K562 (cell line): Measurements from ENCODE around the gene PQBP1. TPM values are rescaled to one million over a fixed set of nuclear protein-coding genes. Genes with fewer than 3 reads are reported as not detected.

Experiments used
- ARID1B ChIP-seq: fragments of 450-650 bp; IDR thresholded peaks from 2 replicates; pipeline ENCODE4 v1.6.1; 2016; ENCODE audit warnings: antibody characterized with exemption, mild to moderate bottlenecking, inconsistent platforms
- CBX1 ChIP-seq: sonication (generic); IDR thresholded peaks from 2 replicates; pipeline ENCODE4 v1.6.1; 2016; ENCODE audit warnings: antibody characterized with exemption, low read depth, mild to moderate bottlenecking
- DEAF1 ChIP-seq: fragments of 450-650 bp; formaldehyde crosslinking; IDR thresholded peaks from 2 replicates; pipeline ENCODE4 v1.4.0; 2020; ENCODE audit warnings: mild to moderate bottlenecking, moderate library complexity
- ERF ChIP-seq: fragments of 450-650 bp; formaldehyde crosslinking; IDR thresholded peaks from 2 replicates; pipeline ENCODE4 v1.4.0; 2020; ENCODE audit warnings: mild to moderate bottlenecking, mixed read lengths
- HCFC1 ChIP-seq: IDR thresholded peaks from 2 replicates; pipeline ENCODE4 v1.6.1; 2012; ENCODE audit warnings: low read depth, low read length, improper control_type of control experiment
- KDM5B ChIP-seq: fragments of 200-600 bp; sonication (generic); IDR thresholded peaks from 2 replicates; pipeline ENCODE4 v1.6.1; 2012; ENCODE audit warnings: low read depth, mild to moderate bottlenecking, moderate library complexity, low read length, control low read depth, inconsistent platforms; ENCODE audit not compliant: insufficient replicate concordance
- MAX ChIP-seq: sonication (generic); formaldehyde crosslinking; IDR thresholded peaks from 2 replicates; pipeline ENCODE4 v1.9.0; 2022; ENCODE audit warnings: mild to moderate bottlenecking, missing genetic modification reagents
- MXI1 ChIP-seq: IDR thresholded peaks from 2 replicates; pipeline ENCODE4 v1.6.1; 2011; ENCODE audit warnings: low read depth, mild to moderate bottlenecking, improper control_type of control experiment, low read length
- MYC ChIP-seq, 2 experiments: fragments of 250-450 bp in 1 of 2; sonication (Bioruptor Pico) in 1 of 2; IDR thresholded peaks; 2 replicates each; pipeline versions ENCODE4 v1.5.1 to v1.6.1; 2012 to 2021; ENCODE audit warnings: low read depth in 2 of 2, borderline replicate concordance in 1 of 2, improper control_type of control experiment in 1 of 2, low read length in 1 of 2, mild to moderate bottlenecking in 1 of 2, moderate library complexity in 1 of 2
- NFE2L1 ChIP-seq: fragments of 450-650 bp; IDR thresholded peaks from 2 replicates; pipeline ENCODE4 v1.6.1; 2016; ENCODE audit warnings: missing genetic modification characterization, low read depth, mild to moderate bottlenecking, missing compliant biosample characterization, moderate library complexity, borderline replicate concordance
- PHB ChIP-seq: fragments of 250-450 bp; sonication (Bioruptor Pico); IDR thresholded peaks from 2 replicates; pipeline ENCODE4 v1.5.0; 2021
- PHF8 ChIP-seq: fragments of 200-600 bp; sonication (generic); IDR thresholded peaks from 2 replicates; pipeline ENCODE4 v1.6.1; 2012; ENCODE audit warnings: mixed run types, mild to moderate bottlenecking, inconsistent platforms, low read length, moderate library complexity, borderline replicate concordance
- POLR2A ChIP-seq: fragments of 450-650 bp; conservative IDR thresholded peaks from 2 replicates; pipeline ENCODE4 v1.6.1; 2016
- PTRF ChIP-seq: fragments of 450-650 bp; IDR thresholded peaks from 2 replicates; pipeline ENCODE4 v1.6.1; 2016; ENCODE audit warnings: mild to moderate bottlenecking, missing genetic modification characterization, missing compliant biosample characterization
- RBM22 ChIP-seq: fragments of 200-400 bp; formaldehyde crosslinking; IDR thresholded peaks from 2 replicates; pipeline ENCODE4 v1.6.1; 2018; ENCODE audit warnings: low read length, low read depth; ENCODE audit not compliant: poor library complexity, severe bottlenecking
- RHOXF2B ChIP-seq: fragments of 250-450 bp; sonication (Bioruptor Pico); conservative IDR thresholded peaks from 2 replicates; pipeline ENCODE4 v1.5.1; 2021
- TFAP4 ChIP-seq: sonication (generic); formaldehyde crosslinking; IDR thresholded peaks from 2 replicates; pipeline ENCODE4 v1.8.0; 2022; ENCODE audit warnings: missing genetic modification reagents, mild to moderate bottlenecking, moderate library complexity, borderline replicate concordance
- THAP7 ChIP-seq: fragments of 250-450 bp; sonication (Bioruptor Pico); IDR thresholded peaks from 2 replicates; pipeline ENCODE4 v1.5.0; 2021
- ZNF239 ChIP-seq: fragments of 250-450 bp; sonication (Bioruptor Pico); IDR thresholded peaks from 2 replicates; pipeline ENCODE4 v1.4.0; 2020; ENCODE audit warnings: mild to moderate bottlenecking
- polyA plus RNA-seq, 8 experiments: library from polyadenylated mRNA; depleted of rRNA in 4 of 8; stranded (reverse) in 5 of 8; unstranded in 3 of 8; fragments of >200 nt; fragmentation: Nextera tagmentation in 2 of 8; fragmentation: Illumina TruSeq in 1 of 8; extraction: Ambion mirVana in 2 of 8; extraction: Trizol in 1 of 8; gene quantifications; 2 replicates each; pipeline versions ENCODE4 v1.2.1 to v1.2.3, GENCODE V29; 2011 to 2014; ENCODE audit warnings: inconsistent platforms in 1 of 8, missing spikeins in 1 of 8
- total RNA-seq, 7 experiments: library from RNA; depleted of rRNA in 6 of 7; stranded (reverse); fragments of >200 nt in 6 of 7; fragmentation: Illumina TruSeq in 2 of 7; extraction: Trizol in 2 of 7; gene quantifications; 2 replicates each; pipeline versions ENCODE4 v1.2.1 to v1.2.3, GENCODE V29; 2011 to 2021; ENCODE audit warnings: low replicate concordance in 1 of 7
- TF ChIP-seq, protein P1 (sequence below): fragments of 450-650 bp; IDR thresholded peaks from 2 replicates; pipeline ENCODE4 v1.6.1; 2014; ENCODE audit warnings: low read depth, mild to moderate bottlenecking, moderate library complexity, borderline replicate concordance
- TF ChIP-seq, protein P2 (sequence below): fragments of 450-650 bp; formaldehyde crosslinking; IDR thresholded peaks from 2 replicates; pipeline ENCODE4 v1.4.0; 2022; ENCODE audit warnings: mild to moderate bottlenecking, moderate library complexity

The PQBP1 gene
- total and polyA plus RNA-seq, 9 of the 15 experiments (the other 6 are each of a cell fraction or from before 2014, with no cell fraction given) = 41.3 to 262 (median 112) TPM

- TF ChIP-seq, protein P1, sequence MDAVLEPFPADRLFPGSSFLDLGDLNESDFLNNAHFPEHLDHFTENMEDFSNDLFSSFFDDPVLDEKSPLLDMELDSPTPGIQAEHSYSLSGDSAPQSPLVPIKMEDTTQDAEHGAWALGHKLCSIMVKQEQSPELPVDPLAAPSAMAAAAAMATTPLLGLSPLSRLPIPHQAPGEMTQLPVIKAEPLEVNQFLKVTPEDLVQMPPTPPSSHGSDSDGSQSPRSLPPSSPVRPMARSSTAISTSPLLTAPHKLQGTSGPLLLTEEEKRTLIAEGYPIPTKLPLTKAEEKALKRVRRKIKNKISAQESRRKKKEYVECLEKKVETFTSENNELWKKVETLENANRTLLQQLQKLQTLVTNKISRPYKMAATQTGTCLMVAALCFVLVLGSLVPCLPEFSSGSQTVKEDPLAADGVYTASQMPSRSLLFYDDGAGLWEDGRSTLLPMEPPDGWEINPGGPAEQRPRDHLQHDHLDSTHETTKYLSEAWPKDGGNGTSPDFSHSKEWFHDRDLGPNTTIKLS = peak; percentile 93
- peak; percentile 92 for TF ChIP-seq THAP7
- no peak for TF ChIP-seq MYC (IDR thresholded peaks at IDR 0.05; ENCODE audit: low read depth, low read length)
- peak; percentile 87; the same call in 1 of the 2 replicates for TF ChIP-seq MYC (CRISPR knock-in tag; IDR thresholded peaks at IDR 0.05; ENCODE audit: borderline replicate concordance, low read depth)
- no peak for TF ChIP-seq ZNF239
- TF ChIP-seq RHOXF2B (CRISPR knock-in tag) = peak; percentile 91
- TF ChIP-seq PTRF (tag) = no peak
- peak; percentile 88 for TF ChIP-seq TFAP4 (CRISPR knock-in tag)
- TF ChIP-seq PHF8 = peak; percentile 74; the same call in 1 of the 2 replicates
- TF ChIP-seq, protein P2, sequence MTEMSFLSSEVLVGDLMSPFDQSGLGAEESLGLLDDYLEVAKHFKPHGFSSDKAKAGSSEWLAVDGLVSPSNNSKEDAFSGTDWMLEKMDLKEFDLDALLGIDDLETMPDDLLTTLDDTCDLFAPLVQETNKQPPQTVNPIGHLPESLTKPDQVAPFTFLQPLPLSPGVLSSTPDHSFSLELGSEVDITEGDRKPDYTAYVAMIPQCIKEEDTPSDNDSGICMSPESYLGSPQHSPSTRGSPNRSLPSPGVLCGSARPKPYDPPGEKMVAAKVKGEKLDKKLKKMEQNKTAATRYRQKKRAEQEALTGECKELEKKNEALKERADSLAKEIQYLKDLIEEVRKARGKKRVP (CRISPR knock-in tag) = peak; percentile 10; the same call in 1 of the 2 replicates
- peak; percentile 53 for TF ChIP-seq HCFC1
- TF ChIP-seq PHB (CRISPR knock-in tag) = peak; percentile 90; the same call in 1 of the 2 replicates
- peak; percentile 85 for TF ChIP-seq POLR2A
- TF ChIP-seq ERF (CRISPR knock-in tag) = peak; percentile 83
- TF ChIP-seq DEAF1 (CRISPR knock-in tag) = no peak; the same call in 1 of the 2 replicates
- TF ChIP-seq RBM22 = peak; percentile 99
- peak; percentile 81 for TF ChIP-seq KDM5B
- TF ChIP-seq MAX (CRISPR knock-in tag) = peak; percentile 62
- TF ChIP-seq CBX1 = peak; percentile 80; the same call in 1 of the 2 replicates
- TF ChIP-seq MXI1 = peak; percentile 78; the same call in 1 of the 2 replicates
- peak; percentile 33; the same call in 1 of the 2 replicates for TF ChIP-seq ARID1B
- TF ChIP-seq NFE2L1 (tag) = no peak
These were observed 13.9 kb downstream of the PQBP1 start, which contains the start of gene SLC35A2 (continued) for GRCh38 chrX:48911412-48912182.
